ENCODE results near the gene PICK1.

PICK1 gene

GRCh38 chr22:38029901-38030300 lies 27.3 kb upstream of the PICK1 start:
- FAIRE-seq: no peak

GRCh38 chr22:38030311-38031133 lies 26.7 kb upstream of the PICK1 start:
- FAIRE-seq (no peak), DNase-seq (ENCODE audit: insufficient read length, low spot score) (no peak)
- TF ChIP-seq SPI1 (IDR thresholded peaks at IDR 0.05; ENCODE audit: low read depth, low read length) (no peak), PAX5 (IDR thresholded peaks at IDR 0.05; ENCODE audit: insufficient read depth, low read length, severe bottlenecking) (no peak), POU2F2 (IDR thresholded peaks at IDR 0.05; ENCODE audit: low read depth, low read length) (no peak), TAF1 (IDR thresholded peaks at IDR 0.05; ENCODE audit: low read depth, low read length) (no peak), POLR2A (IDR thresholded peaks at IDR 0.05; ENCODE audit: low read depth, low read length) (no peak), POLR2AphosphoS5 (IDR thresholded peaks at IDR 0.05; ENCODE audit: low read depth, low read length) (no peak)

More at GRCh38 chr22:38029901-38030300, 27.3 kb upstream of the PICK1 start:
- DNase-seq (ENCODE audit: insufficient read length, low spot score): no peak
- TF ChIP-seq PAX5 (IDR thresholded peaks at IDR 0.05; ENCODE audit: insufficient read depth, low read length, severe bottlenecking): no peak
- no peak for TF ChIP-seq POLR2AphosphoS5 (IDR thresholded peaks at IDR 0.05; ENCODE audit: low read depth, low read length)
- TF ChIP-seq SPI1 (IDR thresholded peaks at IDR 0.05; ENCODE audit: low read depth, low read length): no peak
- TF ChIP-seq POLR2A (IDR thresholded peaks at IDR 0.05; ENCODE audit: low read depth, low read length): no peak
- no peak for TF ChIP-seq TAF1 (IDR thresholded peaks at IDR 0.05; ENCODE audit: low read depth, low read length)
- TF ChIP-seq POU2F2 (IDR thresholded peaks at IDR 0.05; ENCODE audit: low read depth, low read length): no peak

- DNase-seq (ENCODE audit: insufficient read length, low spot score) (no peak), FAIRE-seq (no peak)
- no peak for TF ChIP-seq POU2F2 (IDR thresholded peaks at IDR 0.05; ENCODE audit: low read depth, low read length)
- no peak for TF ChIP-seq POLR2AphosphoS5 (IDR thresholded peaks at IDR 0.05; ENCODE audit: low read depth, low read length)
- no peak for TF ChIP-seq SPI1 (IDR thresholded peaks at IDR 0.05; ENCODE audit: low read depth, low read length)
- no peak for TF ChIP-seq POLR2A (IDR thresholded peaks at IDR 0.05; ENCODE audit: low read depth, low read length)
- no peak for TF ChIP-seq TAF1 (IDR thresholded peaks at IDR 0.05; ENCODE audit: low read depth, low read length)
- no peak for TF ChIP-seq PAX5 (IDR thresholded peaks at IDR 0.05; ENCODE audit: insufficient read depth, low read length, severe bottlenecking)
Measured at GRCh38 chr22:38031491-38031890, 25.7 kb upstream of the PICK1 start.

GRCh38 chr22:38032681-38033521 lies 24.3 kb upstream of the PICK1 start:
- TF ChIP-seq PAX5 (IDR thresholded peaks at IDR 0.05; ENCODE audit: insufficient read depth, low read length, severe bottlenecking): no peak
- TF ChIP-seq POU2F2 (IDR thresholded peaks at IDR 0.05; ENCODE audit: low read depth, low read length): no peak
- TF ChIP-seq SPI1 (IDR thresholded peaks at IDR 0.05; ENCODE audit: low read depth, low read length): 0 out of 2 replicates have a peak, but pooled peaks have one; percentile 31
- no peak for TF ChIP-seq POLR2AphosphoS5 (IDR thresholded peaks at IDR 0.05; ENCODE audit: low read depth, low read length)
- FAIRE-seq: no peak
- DNase-seq (ENCODE audit: insufficient read length, low spot score): no peak

- DNase-seq (ENCODE audit: insufficient read length, low spot score): no peak
- FAIRE-seq: no peak
- no peak for TF ChIP-seq POU2F2 (IDR thresholded peaks at IDR 0.05; ENCODE audit: low read depth, low read length)
- TF ChIP-seq POLR2AphosphoS5 (IDR thresholded peaks at IDR 0.05; ENCODE audit: low read depth, low read length): no peak
Measured at GRCh38 chr22:38033522-38034277, 23.5 kb upstream of the PICK1 start.

- FAIRE-seq: no peak
- no peak for DNase-seq (ENCODE audit: insufficient read length, low spot score)
- no peak for TF ChIP-seq POLR2AphosphoS5 (IDR thresholded peaks at IDR 0.05; ENCODE audit: low read depth, low read length)
- no peak for TF ChIP-seq POLR2A (IDR thresholded peaks at IDR 0.05; ENCODE audit: low read depth, low read length)
- no peak for TF ChIP-seq PAX5 (IDR thresholded peaks at IDR 0.05; ENCODE audit: insufficient read depth, low read length, severe bottlenecking)
- no peak for TF ChIP-seq SPI1 (IDR thresholded peaks at IDR 0.05; ENCODE audit: low read depth, low read length)
Measured at GRCh38 chr22:38034278-38034882, 22.8 kb upstream of the PICK1 start.

GRCh38 chr22:38034884-38035529 lies 22.2 kb upstream of the PICK1 start:
- TF ChIP-seq SPI1 (IDR thresholded peaks at IDR 0.05; ENCODE audit: low read depth, low read length): no peak
- TF ChIP-seq POLR2A (IDR thresholded peaks at IDR 0.05; ENCODE audit: low read depth, low read length): no peak
- TF ChIP-seq POLR2AphosphoS5 (IDR thresholded peaks at IDR 0.05; ENCODE audit: low read depth, low read length): no peak
- no peak for TF ChIP-seq TAF1 (IDR thresholded peaks at IDR 0.05; ENCODE audit: low read depth, low read length)
- no peak for TF ChIP-seq PAX5 (IDR thresholded peaks at IDR 0.05; ENCODE audit: insufficient read depth, low read length, severe bottlenecking)
- DNase-seq (ENCODE audit: insufficient read length, low spot score) (no peak), FAIRE-seq (no peak)

- TF ChIP-seq TAF1 (IDR thresholded peaks at IDR 0.05; ENCODE audit: low read depth, low read length) (no peak), POU2F2 (IDR thresholded peaks at IDR 0.05; ENCODE audit: low read depth, low read length) (no peak), PAX5 (IDR thresholded peaks at IDR 0.05; ENCODE audit: insufficient read depth, low read length, severe bottlenecking) (no peak), POLR2A (IDR thresholded peaks at IDR 0.05; ENCODE audit: low read depth, low read length) (no peak), POLR2AphosphoS5 (IDR thresholded peaks at IDR 0.05; ENCODE audit: low read depth, low read length) (no peak), SPI1 (IDR thresholded peaks at IDR 0.05; ENCODE audit: low read depth, low read length) (no peak)
- FAIRE-seq (no peak), DNase-seq (ENCODE audit: insufficient read length, low spot score) (no peak)
Measured at GRCh38 chr22:38035530-38035885, 21.7 kb upstream of the PICK1 start.
